NCI-H526 treated with DMSO at 0.1 percent for 48 hours (cell line): Measurements from ENCODE around the gene MBD2.
"Not testable (repeated sequence)": the region's sequence is repeated elsewhere in the genome, so short reads cannot be mapped to it uniquely, and the experiment has no call there.

Experiments used
- DNase-seq: peaks from one replicate; lab custom pipeline; 2025; lab: John Stamatoyannopoulos, UW

The MBD2 gene

GRCh38 chr18:54149078-54149697 is 75.3 kb downstream of the MBD2 start:
- no peak for DNase-seq

- DNase-seq = no peak
Measured at GRCh38 chr18:54148678-54149077, 75.8 kb downstream of the MBD2 start.

GRCh38 chr18:54148151-54148550 is 76.3 kb downstream of the MBD2 start:
- no peak for DNase-seq

GRCh38 chr18:54147439-54147838 is 77.0 kb downstream of the MBD2 start:
- no peak for DNase-seq

GRCh38 chr18:54141041-54141608 is 83.3 kb downstream of the MBD2 start:
- no peak for DNase-seq

GRCh38 chr18:54140641-54141040 is 83.8 kb downstream of the MBD2 start:
- DNase-seq = no peak

- DNase-seq = no peak
Measured at GRCh38 chr18:54135216-54135615, 89.3 kb downstream of the MBD2 start.

GRCh38 chr18:54134053-54134452 is 90.4 kb downstream of the MBD2 start:
- no peak for DNase-seq

GRCh38 chr18:54130631-54131030 is 93.8 kb downstream of the MBD2 start:
- DNase-seq = no peak

GRCh38 chr18:54130177-54130576 is 94.3 kb downstream of the MBD2 start:
- no peak for DNase-seq

- no peak for DNase-seq
Measured at GRCh38 chr18:54129448-54130067, 94.9 kb downstream of the MBD2 start.

GRCh38 chr18:54127759-54128378 is 96.6 kb downstream of the MBD2 start:
- no peak for DNase-seq

GRCh38 chr18:54125429-54125828 is 99.0 kb downstream of the MBD2 start:
- DNase-seq = no peak

- DNase-seq = not testable (repeated sequence)
Measured at GRCh38 chr18:54123720-54124440, 100.6 kb downstream of the MBD2 start.

- peak; percentile 57 for DNase-seq
Measured at GRCh38 chr18:54119524-54120019, 104.9 kb downstream of the MBD2 start.

- no peak for DNase-seq
Measured at GRCh38 chr18:54117853-54118773, 106.4 kb downstream of the MBD2 start.

GRCh38 chr18:54116541-54117257 is 107.8 kb downstream of the MBD2 start:
- DNase-seq = no peak

- DNase-seq = no peak
Measured at GRCh38 chr18:54112356-54112755, 112.1 kb downstream of the MBD2 start.

- DNase-seq = no peak
Measured at GRCh38 chr18:54109131-54109683, 115.3 kb downstream of the MBD2 start.

- DNase-seq = no peak
Measured at GRCh38 chr18:54102123-54102522, 122.3 kb downstream of the MBD2 start.
